Fibroblast of mammary gland (primary cell): ENCODE data around the gene SRMS.

Source experiments
- DNase-seq: peaks from one replicate; pipeline ENCODE4 v3.0.0-alpha.2; 2010; ENCODE audit warnings: low read depth
- H3K4me3 ChIP-seq: 2 replicates; pipeline ENCODE4 v1.5.1; 2011; ENCODE audit warnings: low read depth, mild to moderate bottlenecking, low read length, moderate library complexity; ENCODE audit not compliant: control insufficient read depth
- TF ChIP-seq, protein P1 (sequence below): conservative IDR thresholded peaks from 2 replicates; pipeline ENCODE4 v1.5.1; 2011; ENCODE audit warnings: low read depth, low read length, inconsistent platforms; ENCODE audit not compliant: control insufficient read depth, insufficient read depth

The SRMS gene

DNA sequence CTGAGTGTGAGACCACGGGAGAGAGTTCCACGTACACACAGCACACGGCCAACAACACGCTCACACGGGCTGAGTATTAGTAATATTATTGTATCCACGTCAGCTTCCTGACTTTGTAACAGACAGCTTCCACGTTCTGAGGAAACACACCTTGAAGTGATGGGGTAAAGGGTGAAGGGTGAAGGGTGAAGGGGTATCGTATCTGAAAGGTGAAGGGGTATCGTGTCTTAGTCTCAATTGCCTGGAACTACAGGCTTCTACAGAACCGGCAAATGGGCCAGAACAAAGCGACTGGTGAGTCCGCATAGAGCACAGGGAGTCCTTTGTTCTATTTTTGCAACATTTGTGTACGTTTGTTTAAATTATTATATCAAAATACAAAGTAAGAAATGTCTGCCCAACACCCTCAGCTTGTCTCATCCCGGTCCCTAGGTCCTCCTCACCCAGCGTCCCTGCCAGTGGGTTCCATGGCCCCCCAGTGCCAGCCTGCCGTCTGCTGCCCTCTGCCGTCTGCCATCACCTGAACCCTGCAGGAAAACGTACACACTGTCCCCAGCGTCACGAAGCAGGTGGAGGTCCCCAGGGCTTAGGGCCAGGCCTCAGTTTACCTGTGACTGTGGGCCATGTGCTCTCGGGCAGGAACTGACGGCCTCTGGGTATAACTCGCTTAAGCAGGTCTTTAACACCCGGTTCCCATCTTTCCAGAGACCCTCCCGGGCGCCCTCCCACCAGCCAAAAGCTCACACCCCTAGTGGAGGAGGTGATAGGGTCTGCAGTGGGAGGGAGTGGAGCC, 30.9 kb upstream of the SRMS start:
- no peak overlapping the region for H3K4me3 ChIP-seq
- no peak for DNase-seq
- TF ChIP-seq, protein P1, sequence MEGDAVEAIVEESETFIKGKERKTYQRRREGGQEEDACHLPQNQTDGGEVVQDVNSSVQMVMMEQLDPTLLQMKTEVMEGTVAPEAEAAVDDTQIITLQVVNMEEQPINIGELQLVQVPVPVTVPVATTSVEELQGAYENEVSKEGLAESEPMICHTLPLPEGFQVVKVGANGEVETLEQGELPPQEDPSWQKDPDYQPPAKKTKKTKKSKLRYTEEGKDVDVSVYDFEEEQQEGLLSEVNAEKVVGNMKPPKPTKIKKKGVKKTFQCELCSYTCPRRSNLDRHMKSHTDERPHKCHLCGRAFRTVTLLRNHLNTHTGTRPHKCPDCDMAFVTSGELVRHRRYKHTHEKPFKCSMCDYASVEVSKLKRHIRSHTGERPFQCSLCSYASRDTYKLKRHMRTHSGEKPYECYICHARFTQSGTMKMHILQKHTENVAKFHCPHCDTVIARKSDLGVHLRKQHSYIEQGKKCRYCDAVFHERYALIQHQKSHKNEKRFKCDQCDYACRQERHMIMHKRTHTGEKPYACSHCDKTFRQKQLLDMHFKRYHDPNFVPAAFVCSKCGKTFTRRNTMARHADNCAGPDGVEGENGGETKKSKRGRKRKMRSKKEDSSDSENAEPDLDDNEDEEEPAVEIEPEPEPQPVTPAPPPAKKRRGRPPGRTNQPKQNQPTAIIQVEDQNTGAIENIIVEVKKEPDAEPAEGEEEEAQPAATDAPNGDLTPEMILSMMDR = no peak

GRCh38 chr20:63577317-63577894, 29.9 kb upstream of the SRMS start:
- no peak overlapping the region for H3K4me3 ChIP-seq
- TF ChIP-seq, protein P1 = no peak
- no peak for DNase-seq

DNA sequence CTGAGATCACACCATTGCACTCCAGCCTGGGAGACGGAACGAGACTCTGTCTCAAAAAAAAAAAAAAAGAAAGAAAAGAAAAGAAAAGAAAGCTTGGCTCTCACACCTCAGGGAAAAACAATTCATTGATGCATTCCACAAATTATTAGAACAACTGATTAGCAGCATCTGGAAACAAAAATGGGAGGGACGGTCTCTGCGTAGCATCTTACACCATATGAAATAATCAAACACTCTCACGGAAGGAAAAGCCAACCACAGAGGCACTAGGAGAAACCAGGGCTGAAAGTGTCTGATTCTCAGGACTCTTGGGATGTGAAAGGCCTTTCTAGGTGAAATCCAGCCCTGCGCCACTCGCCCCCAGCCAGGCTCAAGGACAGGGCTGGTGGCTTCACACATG, 28.8 kb upstream of the SRMS start:
- DNase-seq = no peak
- no peak overlapping the region for H3K4me3 ChIP-seq
- TF ChIP-seq, protein P1 = no peak

- peak; percentile 68 for DNase-seq
- TF ChIP-seq, protein P1 = no peak
- H3K4me3 ChIP-seq = no peak overlapping the region
Measured at GRCh38 chr20:63574829-63575743, 27.5 kb upstream of the SRMS start.

DNA sequence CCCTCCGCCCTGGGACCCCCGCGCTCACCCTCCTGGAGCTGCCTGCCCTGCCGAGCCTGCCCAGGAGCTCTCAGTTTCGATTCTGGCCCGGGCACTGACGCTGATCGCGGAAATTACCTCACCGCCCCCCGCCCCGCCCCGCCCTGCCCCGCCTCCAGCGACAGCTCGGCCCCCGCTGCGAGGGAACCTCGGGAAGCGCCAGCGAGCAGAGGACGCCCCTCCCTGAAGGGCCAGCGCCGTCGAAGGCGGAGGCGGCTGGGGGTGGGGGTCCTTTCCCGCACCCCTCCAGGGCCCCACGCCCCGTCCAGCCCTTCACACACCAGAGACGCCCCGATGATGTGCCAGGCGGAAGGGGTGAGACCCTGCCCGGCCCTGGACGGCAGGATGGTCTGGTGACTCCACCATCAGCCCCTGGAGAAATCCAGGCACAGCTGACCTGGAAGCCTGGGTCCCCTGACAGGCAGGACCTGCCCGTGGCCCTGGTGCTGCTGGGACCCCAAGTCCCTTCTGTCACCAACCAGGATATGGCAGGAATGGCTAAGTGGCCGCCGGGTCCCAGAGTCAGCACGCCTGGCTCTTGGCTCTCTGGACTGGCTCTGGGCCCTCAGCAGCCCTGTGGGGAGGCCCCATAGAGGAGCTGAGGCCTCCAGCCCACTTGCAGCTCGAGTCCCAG, 26.7 kb upstream of the SRMS start, which contains the start of gene HELZ2:
Gene HELZ2, minus strand, starts transcription at position 84 of the 673 bp plus-strand sequence. CDS start 1,854 bp downstream, outside the sequence.
- peak; percentile 41 for DNase-seq
- TF ChIP-seq, protein P1 = no peak
- H3K4me3 ChIP-seq = peak within 1 kb of the TSS; percentile 74

DNA sequence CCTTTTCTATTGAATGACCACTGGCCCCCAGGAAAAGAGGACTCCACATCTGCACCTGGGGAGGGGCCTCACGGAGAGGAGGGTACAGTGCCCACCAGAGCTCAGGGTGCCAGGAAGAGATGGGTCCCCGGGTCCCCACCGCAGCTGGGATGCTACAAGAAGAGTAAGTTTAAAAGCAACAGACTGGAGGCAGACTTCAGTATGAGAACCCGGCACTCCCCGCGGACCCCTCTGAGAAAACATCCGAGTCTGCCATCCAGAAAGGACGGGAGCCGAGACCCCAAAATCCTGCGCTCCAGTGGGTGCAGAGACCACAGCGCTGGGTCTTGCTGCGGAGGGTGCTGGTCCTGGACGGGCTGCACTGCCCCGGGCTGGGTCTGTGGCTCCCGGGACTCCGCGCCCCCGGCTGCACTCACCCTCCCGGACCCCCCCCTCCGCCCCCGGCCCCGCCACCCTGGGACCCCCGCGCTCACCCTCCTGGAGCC, 26.1 kb upstream of the SRMS start:
- DNase-seq = no peak
- H3K4me3 ChIP-seq = peak overlapping the region; percentile 74
- TF ChIP-seq, protein P1 = no peak
